ENCODE data around the gene MAD1L1. TPM values are rescaled to one million over a fixed set of nuclear protein-coding genes. Genes with fewer than 3 reads are reported as not detected.

Gene MAD1L1
- total RNA-seq, 4 donors from 2014 or later = 21.0 to 49.7 (median 29.8) TPM

- TF ChIP-seq CTCF (IDR thresholded peaks at IDR 0.05; ENCODE audit: low read depth) = no peak
Observed at GRCh38 chr7:2100278-2101208, 132.2 kb downstream of the MAD1L1 start.

- TF ChIP-seq CTCF (IDR thresholded peaks at IDR 0.05; ENCODE audit: low read depth) = no peak
Observed at GRCh38 chr7:2099048-2099957, 133.4 kb downstream of the MAD1L1 start.

GRCh38 chr7:2098496-2098895 lies 134.2 kb downstream of the MAD1L1 start:
- TF ChIP-seq CTCF (IDR thresholded peaks at IDR 0.05; ENCODE audit: low read depth) = no peak

- no peak for TF ChIP-seq CTCF (IDR thresholded peaks at IDR 0.05; ENCODE audit: low read depth)
Observed at GRCh38 chr7:2098056-2098455, 134.7 kb downstream of the MAD1L1 start.

- no peak for TF ChIP-seq CTCF (IDR thresholded peaks at IDR 0.05; ENCODE audit: low read depth)
Observed at GRCh38 chr7:2097492-2097891, 135.3 kb downstream of the MAD1L1 start.

GRCh38 chr7:2096692-2097387 lies 135.9 kb downstream of the MAD1L1 start:
- TF ChIP-seq CTCF (IDR thresholded peaks at IDR 0.05; ENCODE audit: low read depth) = no peak
